ENCODE results near the gene BRICD5. TPM values are rescaled to one million over a fixed set of nuclear protein-coding genes. Genes with fewer than 3 reads are reported as not detected.
A peak's percentile ranks its signal among the peaks of the same experiment; 100 is the strongest.

The BRICD5 gene
- total RNA-seq (2012; rRNA removed), result 0.18 and 0.28 TPM in 2 replicates
- 0.94 and 1.5 TPM in 2 replicates for polyA plus RNA-seq (2012; rRNA removed)
- polyA plus RNA-seq (2012; cell fraction: cytosol; rRNA removed), result 0.55 and 0.76 TPM in 2 replicates
- polyA plus RNA-seq (2012; cell fraction: nucleus; rRNA removed; ENCODE audit: low replicate concordance), result 13.2 and 32.1 TPM in 2 replicates
- percentile 45 among the genes with signal in this experiment for Bru-seq, nascent RNA
- BruChase-seq, experiment 1, labeled RNA remaining after a 6-hour chase, result percentile 66 among the genes with signal in this experiment
- percentile 56 among the genes with signal in this experiment for BruChase-seq, experiment 2, labeled RNA remaining after a 2-hour chase
- long read RNA-seq, partial matches to known transcripts, result 1 of 2 reads
- long read RNA-seq, other reads (novel, unspliced or antisense), result 1 of 2 reads

GRCh38 chr16:2210386-2211365, at the start of gene BRICD5:
BRICD5 (minus strand) TSS chr16:2210863; CDS start chr16:2210833, 30 bp downstream.
- H2AK9ac ChIP-seq (replicated peaks; ENCODE audit: low read depth, low read length, poor library complexity), result peak within 1 kb of the TSS; percentile 72
- H2BK120ac ChIP-seq (ENCODE audit: low read depth, low read length), result no peak within 1 kb of the TSS
- in situ Hi-C loops (cut with MboI; ENCODE audit: low sequenced_read_pairs) (no loop called here), dilution Hi-C loops (cut with HindIII; ENCODE audit: low sequenced_read_pairs, unreplicated experiment) (no loop called here), intact Hi-C loops (cut with micrococcal nuclease) (no loop called here)
- H3K4me3 ChIP-seq (ENCODE audit: insufficient read depth, low read depth, low read length), result no peak within 1 kb of the TSS
- no peaks in the 10 kb centered on the region for H3K9me3 ChIP-seq (ENCODE audit: control insufficient read depth, insufficient read depth, low read length)
- no peak within 1 kb of the TSS for H4K91ac ChIP-seq (ENCODE audit: insufficient read depth, low read depth, low read length)
- no peak within 1 kb of the TSS for H2BK5ac ChIP-seq (ENCODE audit: low read depth, low read length, poor library complexity, severe bottlenecking)
- no peaks in the 10 kb centered on the region for H3K27me3 ChIP-seq (ENCODE audit: control insufficient read depth, insufficient read depth, low read length)
- no peak within 1 kb of the TSS for H3K4ac ChIP-seq (ENCODE audit: low read depth, low read length)
- 20% methylated on average over 1 of the region's 24 CpGs; no CpG with 5 or more reads in 1 of the 2 experiments for WGBS, 2 experiments (ENCODE audit: extremely low coverage in 2 of 2, insufficient read length in 1 of 2)
- H4K5ac ChIP-seq (ENCODE audit: low read depth, low read length), result no peak within 1 kb of the TSS
- no TSS peak for BruUV-seq (replicated peaks)
- peaks cover 16% of the 10 kb centered on the region for H4K20me1 ChIP-seq (ENCODE audit: insufficient read depth, low read length)
- peaks cover 26 to 50% of the 10 kb centered on the region in 2 experiments for H3K79me1 ChIP-seq (ENCODE audit: low read depth in 1 of 2, low read length in 2 of 2)
- ATAC-seq (ENCODE audit: low read depth) (no peak), DNase-seq (peak; percentile 19)
- H3K36me3 ChIP-seq (ENCODE audit: control insufficient read depth, insufficient read depth, low read length), result peaks cover 28% of the 10 kb centered on the region
- no peak within 1 kb of the TSS for H2BK15ac ChIP-seq (ENCODE audit: low read depth, low read length)
- no peak within 1 kb of the TSS for H3K14ac ChIP-seq (replicated peaks; ENCODE audit: low read depth, low read length)
- no peak within 1 kb of the TSS for H2BK20ac ChIP-seq (ENCODE audit: low read depth, low read length)
- H3K56ac ChIP-seq (ENCODE audit: extremely low read depth, insufficient read depth, low read length), result no peak within 1 kb of the TSS
- no peak within 1 kb of the TSS for H4K8ac ChIP-seq (ENCODE audit: low read depth in 2 of 2, low read length in 2 of 2)
- no peak within 1 kb of the TSS for H3K23ac ChIP-seq (ENCODE audit: low read depth, low read length)
- H3K27ac ChIP-seq (ENCODE audit: insufficient read depth, low read length), result no peak within 1 kb of the TSS
- no peak within 1 kb of the TSS for H3K4me2 ChIP-seq (ENCODE audit: low read depth, low read length)
- H3K4me1 ChIP-seq (ENCODE audit: control insufficient read depth, insufficient read depth, low read length), result peaks cover 12% of the 10 kb centered on the region
- H3K9me1 ChIP-seq (ENCODE audit: insufficient read depth, low read length), result 0 out of 2 replicates have a peak, but pooled peaks cover 3% of the 10 kb centered on the region
- no peak within 1 kb of the TSS for H2AK5ac ChIP-seq (ENCODE audit: low read depth, low read length)
- no peak within 1 kb of the TSS for H2AFZ ChIP-seq (replicated peaks; ENCODE audit: low read length, poor library complexity)
- H3K9ac ChIP-seq (ENCODE audit: low read depth, low read length), result no peak within 1 kb of the TSS
- ChIA-PET CTCF (no interaction called here), POLR2A (ENCODE audit: unreplicated experiment) (no interaction called here)
- no peak within 1 kb of the TSS for H3K18ac ChIP-seq (ENCODE audit: low read depth, low read length)
- TF ChIP-seq BHLHE40 (IDR thresholded peaks at IDR 0.05; ENCODE audit: low read depth, low read length) (no peak), ELK1 (IDR thresholded peaks at IDR 0.05; ENCODE audit: borderline replicate concordance, low read depth, low read length) (no peak), MXI1 (IDR thresholded peaks at IDR 0.05; ENCODE audit: borderline replicate concordance, low read depth, low read length) (no peak), CHD1 (IDR thresholded peaks at IDR 0.05; ENCODE audit: low read depth, low read length) (no peak), NFE2L2 (IDR thresholded peaks at IDR 0.05; ENCODE audit: low read depth, low read length) (no peak), RAD21 (IDR thresholded peaks at IDR 0.05; ENCODE audit: low read length) (no peak), RCOR1 (IDR thresholded peaks at IDR 0.05; ENCODE audit: insufficient replicate concordance, low read length) (no peak), MAZ (IDR thresholded peaks at IDR 0.05; ENCODE audit: borderline replicate concordance, low read depth, low read length) (no peak), CEBPB (IDR thresholded peaks at IDR 0.05; ENCODE audit: low read depth, low read length) (no peak), POLR2A (IDR thresholded peaks at IDR 0.05; ENCODE audit: low read depth, low read length) (no peak), USF2 (IDR thresholded peaks at IDR 0.05; ENCODE audit: low read depth, low read length) (no peak), FOS (IDR thresholded peaks at IDR 0.05; ENCODE audit: low read depth, low read length) (no peak), MAFK (IDR thresholded peaks at IDR 0.05; ENCODE audit: low read depth, low read length) (no peak)

All from IMR-90 (cell line).